SK-N-SH treated with all-trans-retinoic acid at 6 μM for 48 hours (cell line): ENCODE measurements around the gene TRIM7.

Experiments
- ATAC-seq: fragments of 200-7000 bp; cut with Tn5 transposase; 3 replicates; pipeline ENCODE4 v1.9.1; 2020; ENCODE audit warnings: mild to moderate bottlenecking, moderate library complexity
- ARNTL ChIP-seq: fragments of 450-650 bp; formaldehyde crosslinking; IDR thresholded peaks from 2 replicates; pipeline ENCODE4 v1.5.0; 2020; ENCODE audit warnings: low read depth, mild to moderate bottlenecking, moderate library complexity, borderline replicate concordance
- BACH2 ChIP-seq: fragments of 250-450 bp; sonication (Bioruptor Pico); IDR thresholded peaks from 2 replicates; pipeline ENCODE4 v1.9.0; 2021; ENCODE audit warnings: mild to moderate bottlenecking, borderline replicate concordance
- CREB5 ChIP-seq: fragments of 250-450 bp; sonication (Bioruptor Pico); IDR thresholded peaks from 2 replicates; pipeline ENCODE4 v1.5.1; 2020; ENCODE audit warnings: low read depth, mild to moderate bottlenecking, moderate library complexity
- CSDC2 ChIP-seq: fragments of 250-450 bp; sonication (Bioruptor Pico); IDR thresholded peaks from 2 replicates; pipeline ENCODE4 v1.5.0; 2020; ENCODE audit warnings: mild to moderate bottlenecking, moderate library complexity
- CSRNP3 ChIP-seq: fragments of 250-450 bp; sonication (Bioruptor Pico); IDR thresholded peaks from 2 replicates; pipeline ENCODE4 v1.5.1; 2021; ENCODE audit warnings: mild to moderate bottlenecking, moderate library complexity
- ESRRG ChIP-seq: fragments of 250-450 bp; sonication (Bioruptor Pico); IDR thresholded peaks from 2 replicates; pipeline ENCODE4 v1.6.1; 2021; ENCODE audit warnings: mild to moderate bottlenecking
- GLIS3 ChIP-seq: fragments of 250-450 bp; sonication (Bioruptor Pico); IDR thresholded peaks from 2 replicates; pipeline ENCODE4 v1.5.0; 2020; ENCODE audit warnings: mild to moderate bottlenecking, moderate library complexity
- ISL1 ChIP-seq: fragments of 250-450 bp; sonication (Bioruptor Pico); IDR thresholded peaks from 2 replicates; pipeline ENCODE4 v2.1.2; 2022; ENCODE audit warnings: mild to moderate bottlenecking, moderate library complexity
- PATZ1 ChIP-seq: fragments of 250-450 bp; sonication (Bioruptor Pico); IDR thresholded peaks from 2 replicates; pipeline ENCODE4 v1.8.0; 2020; ENCODE audit warnings: mild to moderate bottlenecking, moderate library complexity, borderline replicate concordance
- POU6F1 ChIP-seq: fragments of 250-450 bp; sonication (Bioruptor Pico); IDR thresholded peaks from 2 replicates; pipeline ENCODE4 v1.8.0; 2021; ENCODE audit warnings: low read depth, mild to moderate bottlenecking, moderate library complexity, borderline replicate concordance
- PPARA ChIP-seq: fragments of 250-450 bp; sonication (Bioruptor Pico); IDR thresholded peaks from 2 replicates; pipeline ENCODE4 v1.5.0; 2020; ENCODE audit warnings: mild to moderate bottlenecking, borderline replicate concordance
- RARB ChIP-seq: fragments of 250-450 bp; sonication (Bioruptor Pico); IDR thresholded peaks from 2 replicates; pipeline ENCODE4 v1.8.0; 2021; ENCODE audit warnings: mild to moderate bottlenecking, moderate library complexity
- TCF4 ChIP-seq: fragments of 250-450 bp; sonication (Bioruptor Pico); IDR thresholded peaks from 2 replicates; pipeline ENCODE4 v1.8.0; 2021; ENCODE audit warnings: mild to moderate bottlenecking, moderate library complexity, borderline replicate concordance
- TOX ChIP-seq: fragments of 250-450 bp; sonication (Bioruptor Pico); IDR thresholded peaks from 2 replicates; pipeline ENCODE4 v1.8.0; 2021; ENCODE audit warnings: mild to moderate bottlenecking, moderate library complexity, borderline replicate concordance
- TSHZ2 ChIP-seq: fragments of 250-450 bp; sonication (Bioruptor Pico); IDR thresholded peaks from 2 replicates; pipeline ENCODE4 v1.5.0; 2020; ENCODE audit warnings: mild to moderate bottlenecking, moderate library complexity
- ZC3H10 ChIP-seq: fragments of 250-450 bp; sonication (Bioruptor Pico); IDR thresholded peaks from 2 replicates; pipeline ENCODE4 v1.5.1; 2021; ENCODE audit warnings: mild to moderate bottlenecking, moderate library complexity
- ZFP3 ChIP-seq: fragments of 250-450 bp; sonication (Bioruptor Pico); IDR thresholded peaks from 2 replicates; pipeline ENCODE4 v1.5.0; 2020; ENCODE audit warnings: mild to moderate bottlenecking, moderate library complexity
- ZFP30 ChIP-seq: fragments of 450-650 bp; formaldehyde crosslinking; IDR thresholded peaks from 2 replicates; pipeline ENCODE4 v1.5.0; 2022; ENCODE audit warnings: mild to moderate bottlenecking, moderate library complexity
- ZNF565 ChIP-seq: fragments of 450-650 bp; formaldehyde crosslinking; conservative IDR thresholded peaks from 2 replicates; pipeline ENCODE4 v1.5.0; 2020; ENCODE audit warnings: low read depth, mild to moderate bottlenecking, moderate library complexity
- ZNF70 ChIP-seq: fragments of 450-650 bp; formaldehyde crosslinking; IDR thresholded peaks from 2 replicates; pipeline ENCODE4 v1.5.0; 2020; ENCODE audit warnings: mild to moderate bottlenecking, moderate library complexity
- ZNF8 ChIP-seq: fragments of 450-650 bp; formaldehyde crosslinking; IDR thresholded peaks from 2 replicates; pipeline ENCODE4 v1.5.0; 2020; ENCODE audit warnings: mild to moderate bottlenecking, moderate library complexity

TRIM7 gene

GRCh38 chr5:181195249-181195761, 9.7 kb downstream of the TRIM7 start (continued):
- no peak for TF ChIP-seq CSRNP3 (CRISPR knock-in tag)
- no peak for TF ChIP-seq PATZ1 (CRISPR knock-in tag)
- no peak for TF ChIP-seq RARB (CRISPR knock-in tag)
- TF ChIP-seq ESRRG = no peak
- TF ChIP-seq GLIS3 (CRISPR knock-in tag) = no peak
- TF ChIP-seq TCF4 (CRISPR knock-in tag) = no peak
- no peak for TF ChIP-seq ZC3H10
- no peak for TF ChIP-seq CSDC2
- TF ChIP-seq, all 23 proteins: peak for 0

- no peak for TF ChIP-seq PPARA (CRISPR knock-in tag)
- no peak for TF ChIP-seq TSHZ2
- no peak for TF ChIP-seq ZC3H10
- no peak for TF ChIP-seq PATZ1 (CRISPR knock-in tag)
- TF ChIP-seq ISL1 = no peak
- no peak for TF ChIP-seq CREB5 (CRISPR knock-in tag)
- TF ChIP-seq GLIS3 (CRISPR knock-in tag) = no peak
- TF ChIP-seq POU6F1 (CRISPR knock-in tag) = no peak
- TF ChIP-seq CSRNP3 (CRISPR knock-in tag) = no peak
- no peak for TF ChIP-seq TOX (CRISPR knock-in tag)
- TF ChIP-seq ZFP30 = no peak
- no peak for TF ChIP-seq ZNF8 (CRISPR knock-in tag)
- TF ChIP-seq ARNTL (CRISPR knock-in tag) = no peak
- TF ChIP-seq RARB (CRISPR knock-in tag) = no peak
- no peak for TF ChIP-seq BACH2 (CRISPR knock-in tag)
- no peak for TF ChIP-seq ZNF565 (CRISPR knock-in tag)
- TF ChIP-seq ZNF70 (CRISPR knock-in tag) = no peak
- TF ChIP-seq ZFP3 (CRISPR knock-in tag) = no peak
- no peak for TF ChIP-seq TCF4 (CRISPR knock-in tag)
- no peak for ATAC-seq
These were observed 10.3 kb downstream of the TRIM7 start for GRCh38 chr5:181194489-181195248.
